Measurements from ENCODE around the gene C12orf42.

- TF ChIP-seq POLR2AphosphoS5 (IDR thresholded peaks at IDR 0.05; ENCODE audit: low read depth, low read length), result no peak
- no peak for TF ChIP-seq TAF1 (IDR thresholded peaks at IDR 0.05; ENCODE audit: borderline replicate concordance, insufficient read depth, low read length)
These were observed 125.8 kb downstream of the C12orf42 start for GRCh38 chr12:103369929-103370328.
